Panc1 (cell line): ENCODE results near the gene PPP1R13L. TPM values are rescaled to one million over a fixed set of nuclear protein-coding genes. Genes with fewer than 3 reads are reported as not detected.
A peak's percentile ranks its signal among the peaks of the same experiment; 100 is the strongest.

ENCODE experiments used
- ATAC-seq: fragments of 200-7000 bp; cut with Tn5 transposase; 2 replicates; pipeline ENCODE4 v1.9.1; 2020; ENCODE audit warnings: mild to moderate bottlenecking, moderate library complexity
- BruUV-seq: library from RNA; stranded (reverse); fragments of 400-500 nt; replicated peaks from 2 replicates; lab custom pipeline; 2021; lab: Mats Ljungman, UMichigan
- CTCF ChIA-PET: fragments of 300-600 bp; sonication (Branson Sonifier 250); formaldehyde crosslinking; loops from one replicate; lab custom pipeline; 2022; ENCODE audit warnings: antibody characterized with exemption; lab: Charles Lee
- POLR2A ChIA-PET: fragments of 300-600 bp; sonication (Branson Sonifier 250); formaldehyde crosslinking; loops from one replicate; lab custom pipeline; 2022; ENCODE audit warnings: antibody characterized with exemption; lab: Charles Lee
- DNase-seq: peaks from one replicate; pipeline ENCODE4 v3.0.0-alpha.2; 2010; ENCODE audit warnings: low read depth, low spot score
- H3K27ac ChIP-seq: 2 replicates; pipeline ENCODE4 v1.5.1; 2011; ENCODE audit warnings: mild to moderate bottlenecking, low read length, inconsistent platforms
- H3K27me3 ChIP-seq: fragments of 200-500 bp; sonication (Bioruptor generic); 2 replicates; pipeline ENCODE4 v1.6.0; 2014; ENCODE audit warnings: low read length, inconsistent platforms; ENCODE audit not compliant: control insufficient read depth, insufficient read depth
- H3K36me3 ChIP-seq: fragments of 200-500 bp; sonication (Bioruptor generic); 2 replicates; pipeline ENCODE4 v1.5.1; 2014; ENCODE audit warnings: inconsistent platforms, mild to moderate bottlenecking, low read length, moderate library complexity; ENCODE audit not compliant: control insufficient read depth, insufficient read depth
- H3K4me1 ChIP-seq: 2 replicates; pipeline ENCODE4 v1.5.1; 2011; ENCODE audit warnings: inconsistent platforms, mild to moderate bottlenecking, low read length, moderate library complexity; ENCODE audit not compliant: control insufficient read depth, insufficient read depth
- H3K4me3 ChIP-seq, 2 experiments: 2 replicates each; pipeline ENCODE4 v1.5.1; 2011 to 2012; ENCODE audit warnings: low read depth in 2 of 2, low read length in 2 of 2, mild to moderate bottlenecking in 2 of 2, inconsistent platforms in 1 of 2, moderate library complexity in 1 of 2
- H3K9me3 ChIP-seq: fragments of 200-500 bp; sonication (Bioruptor generic); 2 replicates; pipeline ENCODE4 v1.5.1; 2014; ENCODE audit warnings: low read depth, mild to moderate bottlenecking, inconsistent platforms, low read length, moderate library complexity; ENCODE audit not compliant: control insufficient read depth, insufficient read depth
- CTCF ChIP-seq: fragments of 450-650 bp; IDR thresholded peaks from 2 replicates; pipeline ENCODE4 v1.5.1; 2017; ENCODE audit warnings: mild to moderate bottlenecking
- POLR2AphosphoS5 ChIP-seq: IDR thresholded peaks from 2 replicates; pipeline ENCODE4 v1.6.1; 2012; ENCODE audit warnings: mild to moderate bottlenecking, low read depth, low read length, moderate library complexity
- REST ChIP-seq, 2 experiments: IDR thresholded peaks; 2 replicates each; pipeline ENCODE4 v1.6.1; 2011 to 2012; ENCODE audit warnings: low read depth in 2 of 2, control low read depth in 1 of 2, low read length in 1 of 2, mild to moderate bottlenecking in 1 of 2, moderate library complexity in 1 of 2; ENCODE audit not compliant: insufficient read depth in 1 of 2
- SIN3A ChIP-seq: IDR thresholded peaks from 2 replicates; pipeline ENCODE4 v1.6.1; 2012; ENCODE audit warnings: low read depth, mild to moderate bottlenecking, low read length, moderate library complexity, borderline replicate concordance; ENCODE audit not compliant: insufficient read depth
- TCF7L2 ChIP-seq: IDR thresholded peaks from 2 replicates; pipeline ENCODE4 v1.6.1; 2011; ENCODE audit warnings: mild to moderate bottlenecking, low read depth, low read length, inconsistent platforms
- in situ Hi-C: cut with HindIII; loops from 2 replicates; pipeline ENCODE4 v1.10.0; 2016; ENCODE audit warnings: low sequenced_read_pairs, low pct_unique_long_range_greater_than_20kb
- intact Hi-C: fragments of 100-400 bp; cut with micrococcal nuclease; formaldehyde crosslinking; loops from one replicate; pipeline ENCODE4 v1.10.0; 2022; ENCODE audit not compliant: unreplicated experiment
- total RNA-seq: library from RNA; stranded (reverse); gene quantifications from one replicate; pipeline ENCODE4 v1.2.1, GENCODE V29; 2021; ENCODE audit not compliant: unreplicated experiment

PPP1R13L gene
- total RNA-seq, 1 experiment from 2014 or later = 39.1 TPM

GRCh38 chr19:45451850-45452387, 47.0 kb upstream of the PPP1R13L start:
- CTCF ChIA-PET = no interaction called here
- TF ChIP-seq POLR2AphosphoS5 (no peak), TCF7L2 (no peak), CTCF (no peak), SIN3A (no peak), REST (IDR thresholded peaks at IDR 0.05; ENCODE audit: insufficient read depth in 1 of 2, low read depth in 2 of 2, low read length in 1 of 2) (no peak)
- H3K4me3 ChIP-seq = peak overlapping the region in 1 of 2 experiments; percentile 74; a peak in 1 of 4 replicates
- DNase-seq (no peak), ATAC-seq (no peak)
- no peaks in the 10 kb centered on the region for H3K9me3 ChIP-seq
- POLR2A ChIA-PET = interaction anchor here (0.6 to 2.8 kb wide), 2 partner anchors 15 to 25 kb away, joined by 7 to 20 read pairs; no protein-coding TSS in a partner anchor
- no peak overlapping the region for H3K27ac ChIP-seq
- no peaks in the 10 kb centered on the region for H3K27me3 ChIP-seq
- in situ Hi-C loops (no loop called here), intact Hi-C loops (no loop called here)
- H3K36me3 ChIP-seq = no peaks in the 10 kb centered on the region
- peaks cover 22% of the 10 kb centered on the region for H3K4me1 ChIP-seq
- no TSS peak for BruUV-seq

GRCh38 chr19:45451131-45451849, 46.4 kb upstream of the PPP1R13L start:
- Histone ChIP-seq H3K4me1 (peaks cover 21% of the 10 kb centered on the region), H3K9me3 (no peaks in the 10 kb centered on the region), H3K4me3 (peak overlapping the region; percentile 59 to 74), H3K27ac (peak overlapping the region; percentile 48), H3K36me3 (no peaks in the 10 kb centered on the region), H3K27me3 (no peaks in the 10 kb centered on the region)
- CTCF ChIA-PET = no interaction called here
- no peak for TF ChIP-seq TCF7L2
- no peak for TF ChIP-seq CTCF
- no peak for TF ChIP-seq POLR2AphosphoS5
- TF ChIP-seq SIN3A = no peak; the same call in 1 of the 2 replicates
- no peak for TF ChIP-seq REST (IDR thresholded peaks at IDR 0.05; ENCODE audit: insufficient read depth in 1 of 2, low read depth in 2 of 2, low read length in 1 of 2)
- intact Hi-C loops = no loop called here
- peak; percentile 17 for ATAC-seq
- no peak for DNase-seq
- TSS peak; percentile 93 for BruUV-seq
- POLR2A ChIA-PET = interaction anchor here (0.6 to 2.8 kb wide), 2 partner anchors 16 to 26 kb away, joined by 7 to 20 read pairs; no protein-coding TSS in a partner anchor
- in situ Hi-C loops = no loop called here
